Stomach (tissue), 9 donors: Measurements from ENCODE around the gene MSX1. TPM values are rescaled to one million over a fixed set of nuclear protein-coding genes. Genes with fewer than 3 reads are reported as not detected.

ENCODE experiments used
- DNase-seq, 2 donors: peaks; one replicate each; pipeline versions ENCODE4 v3.0.0 to v3.0.0-alpha.2; 2013 to 2019
- H3K27ac ChIP-seq, 5 donors: fragments of 200-600 bp in 4 of 5; sonication (generic) in 4 of 5; one replicate each; pipeline ENCODE4 v1.5.1; 2013 to 2019; ENCODE audit warnings: mild to moderate bottlenecking in 1 of 5, moderate library complexity in 1 of 5
- H3K27me3 ChIP-seq, 3 donors: fragments of 200-600 bp; sonication (generic); one replicate each; pipeline ENCODE4 v1.5.1; 2017 to 2019; ENCODE audit warnings: mixed run types in 1 of 3
- H3K36me3 ChIP-seq, 4 donors: fragments of 200-600 bp; sonication (generic); 1 replicate in 3 of 4; 2 replicates in 1 of 4; pipeline ENCODE4 v1.5.1; 2016 to 2019
- H3K4me1 ChIP-seq, 4 donors: fragments of 200-600 bp; sonication (generic); one replicate each; pipeline ENCODE4 v1.5.1; 2016 to 2019
- H3K4me3 ChIP-seq, 4 donors: fragments of 200-600 bp; sonication (generic) in 3 of 4; one replicate each; pipeline ENCODE4 v1.5.1; 2016 to 2019; ENCODE audit warnings: mild to moderate bottlenecking in 1 of 4
- H3K9me3 ChIP-seq, 4 donors: fragments of 200-600 bp; sonication (generic); one replicate each; pipeline ENCODE4 v1.5.1; 2016 to 2019
- EP300 ChIP-seq: sonication (generic); formaldehyde crosslinking; IDR thresholded peaks from one replicate; pipeline ENCODE4 v1.6.1; 2017; ENCODE audit warnings: antibody characterized with exemption
- POLR2A ChIP-seq, 4 donors: fragments of 450-650 bp; IDR thresholded peaks; one replicate each; pipeline ENCODE4 v1.6.1; 2016; ENCODE audit warnings: antibody characterized with exemption in 4 of 4, control low read depth in 2 of 4, mild to moderate bottlenecking in 1 of 4, moderate library complexity in 1 of 4
- POLR2AphosphoS5 ChIP-seq, 3 donors: sonication (generic); formaldehyde crosslinking; IDR thresholded peaks; one replicate each; pipeline ENCODE4 v1.6.1; 2016; ENCODE audit warnings: antibody characterized with exemption in 3 of 3
- WGBS, 5 donors: extraction: QIAGEN DNeasy Blood & Tissue Kit in 3 of 5; methylation state at CpG; one replicate each; pipeline versions ENCODE4 v1.1.5 to v1.1.7; 2013 to 2018; 5-methylcytosine and 5-hydroxymethylcytosine counted together
- intact Hi-C: fragments of 100-400 bp; cut with DNase I; formaldehyde crosslinking; loops from one replicate; pipeline ENCODE4 v1.15.1; 2023; ENCODE audit warnings: low total_unique reads
- polyA plus RNA-seq, 3 donors: library from polyadenylated mRNA; stranded (reverse); fragments of 200-250 nt; gene quantifications; one replicate each; pipeline ENCODE4 v1.2.3, GENCODE V29; 2013
- total RNA-seq, 5 donors: library from RNA; depleted of rRNA; stranded (reverse); fragments of >200 nt; gene quantifications; one replicate each; pipeline versions ENCODE4 v1.1.0 to v1.2.3, GENCODE V29; 2014 to 2016
- TF ChIP-seq, protein P1 (sequence below), 7 experiments: fragments of 450-650 bp in 4 of 7; fragments of 200-600 bp in 3 of 7; sonication (generic) in 3 of 7; IDR thresholded peaks; one replicate each; pipeline ENCODE4 v1.5.1; 2016 to 2019; ENCODE audit warnings: antibody characterized with exemption in 7 of 7, control low read depth in 2 of 7, mild to moderate bottlenecking in 1 of 7
- donor health status: healthy with polysubstance abuse.
- donor health status: Bipolar disorder and iron deficiency.
- donor health status: healthy.

Gene MSX1
- total and polyA plus RNA-seq, 8 donors, result 0.55 to 6.5 (median 1.1) TPM; not detected in 3

- Histone ChIP-seq H3K36me3 (no peaks in the 10 kb centered on the region), H3K4me3 (no peak overlapping the region), H3K27me3 (peaks cover 0 to 16% (median 5%) of the 10 kb centered on the region in 3 donors), H3K9me3 (peaks cover 0 to 10% (median 5%) of the 10 kb centered on the region in 4 donors), H3K27ac (no peak overlapping the region), H3K4me1 (no peaks in the 10 kb centered on the region)
- intact Hi-C loops, result no loop called here
- TF ChIP-seq, protein P1, sequence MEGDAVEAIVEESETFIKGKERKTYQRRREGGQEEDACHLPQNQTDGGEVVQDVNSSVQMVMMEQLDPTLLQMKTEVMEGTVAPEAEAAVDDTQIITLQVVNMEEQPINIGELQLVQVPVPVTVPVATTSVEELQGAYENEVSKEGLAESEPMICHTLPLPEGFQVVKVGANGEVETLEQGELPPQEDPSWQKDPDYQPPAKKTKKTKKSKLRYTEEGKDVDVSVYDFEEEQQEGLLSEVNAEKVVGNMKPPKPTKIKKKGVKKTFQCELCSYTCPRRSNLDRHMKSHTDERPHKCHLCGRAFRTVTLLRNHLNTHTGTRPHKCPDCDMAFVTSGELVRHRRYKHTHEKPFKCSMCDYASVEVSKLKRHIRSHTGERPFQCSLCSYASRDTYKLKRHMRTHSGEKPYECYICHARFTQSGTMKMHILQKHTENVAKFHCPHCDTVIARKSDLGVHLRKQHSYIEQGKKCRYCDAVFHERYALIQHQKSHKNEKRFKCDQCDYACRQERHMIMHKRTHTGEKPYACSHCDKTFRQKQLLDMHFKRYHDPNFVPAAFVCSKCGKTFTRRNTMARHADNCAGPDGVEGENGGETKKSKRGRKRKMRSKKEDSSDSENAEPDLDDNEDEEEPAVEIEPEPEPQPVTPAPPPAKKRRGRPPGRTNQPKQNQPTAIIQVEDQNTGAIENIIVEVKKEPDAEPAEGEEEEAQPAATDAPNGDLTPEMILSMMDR (IDR thresholded peaks at IDR 0.05), result no peak
- TF ChIP-seq POLR2A (IDR thresholded peaks at IDR 0.05) (no peak), POLR2AphosphoS5 (IDR thresholded peaks at IDR 0.05) (no peak), EP300 (no peak)
- no peak for DNase-seq
- WGBS, 5 donors, result 83 to 92% (median 87%) methylated on average over 7 of the region's 7 CpGs
Measured at GRCh38 chr4:4831266-4831665, 28.2 kb upstream of the MSX1 start.

- TF ChIP-seq POLR2AphosphoS5 (IDR thresholded peaks at IDR 0.05) (no peak), EP300 (no peak), POLR2A (IDR thresholded peaks at IDR 0.05) (no peak)
- TF ChIP-seq, protein P1 (IDR thresholded peaks at IDR 0.05), result no peak
- Histone ChIP-seq H3K36me3 (no peaks in the 10 kb centered on the region), H3K27ac (no peak overlapping the region), H3K4me3 (no peak overlapping the region), H3K27me3 (peaks cover 0 to 16% (median 5%) of the 10 kb centered on the region in 3 donors), H3K4me1 (no peaks in the 10 kb centered on the region), H3K9me3 (peaks cover 0 to 14% (median 5%) of the 10 kb centered on the region in 4 donors)
- no peak for DNase-seq
- WGBS, 5 donors, result 79 to 88% (median 84%) methylated on average over 6 of the region's 6 CpGs
- intact Hi-C loops, result no loop called here
Measured at GRCh38 chr4:4831825-4832224, 27.6 kb upstream of the MSX1 start.

DNA sequence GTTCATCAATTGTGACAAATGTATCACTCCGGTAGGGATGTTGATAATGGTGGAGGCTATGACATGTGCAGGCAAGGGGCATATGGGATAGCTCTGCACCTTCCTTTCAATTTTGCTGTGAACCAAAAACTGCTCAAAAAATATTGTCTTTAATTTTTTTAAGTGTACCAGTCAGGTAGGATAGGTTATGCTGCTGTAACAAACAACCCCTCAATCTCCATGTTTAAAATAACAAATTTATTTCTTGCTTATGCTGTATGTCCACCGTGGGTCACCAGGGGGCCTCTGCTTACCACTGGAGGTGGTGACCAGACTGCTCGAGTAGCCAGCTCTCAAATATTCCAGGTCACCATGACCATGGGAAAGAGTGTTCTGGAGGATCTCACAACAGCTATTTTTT lies 23.4 kb upstream of the MSX1 start:
- H3K4me1 ChIP-seq, result no peaks in the 10 kb centered on the region
- peaks cover 0 to 14% (median 5%) of the 10 kb centered on the region in 4 donors for H3K9me3 ChIP-seq
- intact Hi-C loops, result no loop called here
- TF ChIP-seq EP300, result no peak
- TF ChIP-seq, protein P1 (IDR thresholded peaks at IDR 0.05), result no peak
- TF ChIP-seq POLR2AphosphoS5 (IDR thresholded peaks at IDR 0.05), result no peak
- no peak for TF ChIP-seq POLR2A (IDR thresholded peaks at IDR 0.05)
- H3K4me3 ChIP-seq, result no peak overlapping the region
- H3K27me3 ChIP-seq, result peaks cover 0 to 15% (median 10%) of the 10 kb centered on the region in 3 donors
- DNase-seq, result no peak
- WGBS, 5 donors, result 85 to 94% (median 89%) methylated on average over 3 of the region's 3 CpGs
- no peaks in the 10 kb centered on the region for H3K36me3 ChIP-seq
- H3K27ac ChIP-seq, result no peak overlapping the region

GRCh38 chr4:4837316-4837715 lies 22.1 kb upstream of the MSX1 start:
- 80 to 88% (median 87%) methylated on average over 2 of the region's 2 CpGs for WGBS, 5 donors

More at GRCh38 chr4:4837316-4837715, 22.1 kb upstream of the MSX1 start:
- intact Hi-C loops, result no loop called here
- peaks cover 0 to 14% (median 5%) of the 10 kb centered on the region in 4 donors for H3K9me3 ChIP-seq
- H3K4me1 ChIP-seq, result no peaks in the 10 kb centered on the region
- no peaks in the 10 kb centered on the region for H3K36me3 ChIP-seq
- peaks cover 0 to 26% (median 13%) of the 10 kb centered on the region in 3 donors for H3K27me3 ChIP-seq
- TF ChIP-seq POLR2A (IDR thresholded peaks at IDR 0.05), result no peak
- TF ChIP-seq, protein P1 (IDR thresholded peaks at IDR 0.05), result no peak
- TF ChIP-seq EP300, result no peak
- TF ChIP-seq POLR2AphosphoS5 (IDR thresholded peaks at IDR 0.05), result no peak
- H3K27ac ChIP-seq, result no peak overlapping the region
- DNase-seq, result no peak
- no peak overlapping the region for H3K4me3 ChIP-seq
